Stimulated activated naive CD8-positive, alpha-beta T cell treated with anti-CD3 and anti-CD28 coated beads, Interleukin-15, Interleukin-2, amounts not matched to agents 100 ng/mL and 50 ng/mL, for 24 hours (primary cell): ENCODE measurements around the gene GALNTL6.

Experiments used
- H3K27ac Mint-ChIP-seq: one replicate; pipeline ENCODE4 v1.8.0; 2021; ENCODE audit warnings: mild to moderate bottlenecking, mixed read lengths
- H3K27me3 Mint-ChIP-seq: one replicate; pipeline ENCODE4 v1.8.0; 2021; ENCODE audit warnings: mixed read lengths
- H3K36me3 Mint-ChIP-seq: one replicate; pipeline ENCODE4 v1.8.0; 2021; ENCODE audit warnings: low read depth, mixed read lengths
- H3K4me1 Mint-ChIP-seq: one replicate; pipeline ENCODE4 v1.8.0; 2021; ENCODE audit warnings: low read depth, mixed read lengths
- H3K4me3 Mint-ChIP-seq: one replicate; pipeline ENCODE4 v1.8.0; 2021; ENCODE audit warnings: mild to moderate bottlenecking, mixed read lengths
- H3K9me3 Mint-ChIP-seq: one replicate; pipeline ENCODE4 v1.8.0; 2021; ENCODE audit warnings: mixed read lengths

The GALNTL6 gene

GRCh38 chr4:172826861-172827260, 1013.7 kb downstream of the GALNTL6 start:
- Mint-ChIP-seq H3K9me3 (no peaks in the 10 kb centered on the region), H3K27ac (no peak overlapping the region), H3K4me1 (no peaks in the 10 kb centered on the region), H3K27me3 (peaks cover 6% of the 10 kb centered on the region), H3K36me3 (no peaks in the 10 kb centered on the region), H3K4me3 (no peak overlapping the region)

GRCh38 chr4:172830295-172830764, 1017.1 kb downstream of the GALNTL6 start:
- no peaks in the 10 kb centered on the region for H3K4me1 Mint-ChIP-seq
- peaks cover 6% of the 10 kb centered on the region for H3K27me3 Mint-ChIP-seq
- no peaks in the 10 kb centered on the region for H3K36me3 Mint-ChIP-seq
- H3K4me3 Mint-ChIP-seq = no peak overlapping the region
- no peaks in the 10 kb centered on the region for H3K9me3 Mint-ChIP-seq
- no peak overlapping the region for H3K27ac Mint-ChIP-seq

DNA sequence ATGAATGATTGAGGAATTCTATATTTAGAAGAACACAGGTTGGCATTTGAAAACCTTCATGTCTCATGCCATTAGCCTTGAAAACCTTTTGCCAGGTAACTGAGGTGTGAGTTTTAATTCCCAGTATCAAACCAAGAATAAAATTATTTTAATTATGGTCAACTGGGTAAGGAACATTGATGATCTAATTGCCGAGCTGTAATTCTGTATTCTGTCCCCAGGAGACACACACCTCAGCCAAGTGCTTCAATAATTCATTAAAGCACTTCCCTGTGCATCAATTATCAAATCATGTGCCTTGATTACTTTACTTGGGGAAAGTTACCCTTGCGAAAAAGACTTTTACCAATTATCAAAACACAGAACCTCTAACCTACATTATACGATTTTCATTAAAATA, 1023.5 kb downstream of the GALNTL6 start:
- Mint-ChIP-seq H3K4me1 (no peaks in the 10 kb centered on the region), H3K9me3 (no peaks in the 10 kb centered on the region), H3K27ac (no peak overlapping the region), H3K36me3 (no peaks in the 10 kb centered on the region), H3K4me3 (no peak overlapping the region), H3K27me3 (no peaks in the 10 kb centered on the region)

GRCh38 chr4:172838111-172838510, 1024.9 kb downstream of the GALNTL6 start:
- Mint-ChIP-seq H3K27me3 (no peaks in the 10 kb centered on the region), H3K36me3 (no peaks in the 10 kb centered on the region), H3K4me1 (no peaks in the 10 kb centered on the region), H3K9me3 (no peaks in the 10 kb centered on the region), H3K4me3 (no peak overlapping the region), H3K27ac (no peak overlapping the region)

- Mint-ChIP-seq H3K9me3 (no peaks in the 10 kb centered on the region), H3K27me3 (no peaks in the 10 kb centered on the region), H3K36me3 (no peaks in the 10 kb centered on the region), H3K4me3 (no peak overlapping the region), H3K4me1 (no peaks in the 10 kb centered on the region), H3K27ac (no peak overlapping the region)
Observed at GRCh38 chr4:172838943-172839342, 1025.7 kb downstream of the GALNTL6 start.

GRCh38 chr4:172842779-172843178, 1029.6 kb downstream of the GALNTL6 start:
- Mint-ChIP-seq H3K27me3 (no peaks in the 10 kb centered on the region), H3K9me3 (no peaks in the 10 kb centered on the region), H3K36me3 (no peaks in the 10 kb centered on the region), H3K4me1 (no peaks in the 10 kb centered on the region), H3K4me3 (no peak overlapping the region), H3K27ac (no peak overlapping the region)

GRCh38 chr4:172843192-172843591, 1030.0 kb downstream of the GALNTL6 start:
- Mint-ChIP-seq H3K36me3 (no peaks in the 10 kb centered on the region), H3K27me3 (no peaks in the 10 kb centered on the region), H3K4me1 (no peaks in the 10 kb centered on the region), H3K4me3 (no peak overlapping the region), H3K27ac (no peak overlapping the region), H3K9me3 (no peaks in the 10 kb centered on the region)

GRCh38 chr4:172844556-172844955, 1031.4 kb downstream of the GALNTL6 start:
- H3K27me3 Mint-ChIP-seq = no peaks in the 10 kb centered on the region
- H3K9me3 Mint-ChIP-seq = no peaks in the 10 kb centered on the region
- H3K4me1 Mint-ChIP-seq = no peaks in the 10 kb centered on the region
- H3K36me3 Mint-ChIP-seq = no peaks in the 10 kb centered on the region
- no peak overlapping the region for H3K4me3 Mint-ChIP-seq
- no peak overlapping the region for H3K27ac Mint-ChIP-seq

DNA sequence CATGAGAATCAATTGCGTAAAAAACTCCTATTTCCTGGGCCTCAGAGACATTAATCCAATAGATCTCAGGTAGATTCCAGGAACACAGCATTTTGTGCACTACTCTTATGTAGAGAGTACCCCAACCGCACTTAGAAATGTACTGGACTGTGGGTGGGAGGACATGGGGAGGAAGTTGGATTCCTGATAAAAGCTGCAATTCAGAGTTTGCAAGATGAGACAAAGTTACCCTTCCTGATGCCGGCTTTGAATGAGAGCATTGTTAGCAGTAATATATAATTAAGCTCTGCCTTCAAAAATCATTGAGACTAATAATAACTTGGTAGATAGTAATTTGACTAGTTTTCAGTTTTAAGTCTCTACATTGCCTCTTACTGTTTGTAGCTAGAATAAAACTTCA, 1032.1 kb downstream of the GALNTL6 start:
- no peaks in the 10 kb centered on the region for H3K27me3 Mint-ChIP-seq
- H3K4me3 Mint-ChIP-seq = no peak overlapping the region
- no peaks in the 10 kb centered on the region for H3K36me3 Mint-ChIP-seq
- no peaks in the 10 kb centered on the region for H3K9me3 Mint-ChIP-seq
- no peaks in the 10 kb centered on the region for H3K4me1 Mint-ChIP-seq
- H3K27ac Mint-ChIP-seq = no peak overlapping the region

DNA sequence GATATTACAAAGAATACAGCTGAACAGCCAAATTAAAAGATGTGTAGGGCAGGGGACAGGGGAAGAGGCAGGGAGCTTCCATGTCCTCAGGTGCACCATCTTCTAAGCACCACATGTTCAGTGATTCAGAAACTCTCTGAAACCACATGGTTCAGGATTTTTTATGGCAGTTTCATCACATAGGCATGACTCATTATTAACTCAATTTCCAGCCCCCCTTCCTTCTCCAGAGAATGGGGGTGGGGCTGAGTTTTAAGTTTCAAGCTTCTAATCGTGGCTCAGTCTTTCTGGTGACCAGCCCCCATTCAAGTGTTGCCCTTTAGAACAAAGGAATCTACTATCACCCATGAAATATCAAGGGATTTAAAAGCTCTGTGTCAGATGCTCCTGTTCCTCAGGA, 1037.6 kb downstream of the GALNTL6 start:
- Mint-ChIP-seq H3K9me3 (no peaks in the 10 kb centered on the region), H3K27me3 (no peaks in the 10 kb centered on the region), H3K27ac (no peak overlapping the region), H3K36me3 (no peaks in the 10 kb centered on the region), H3K4me1 (no peaks in the 10 kb centered on the region), H3K4me3 (no peak overlapping the region)

GRCh38 chr4:172851534-172851933, 1038.3 kb downstream of the GALNTL6 start:
- Mint-ChIP-seq H3K9me3 (no peaks in the 10 kb centered on the region), H3K27ac (no peak overlapping the region), H3K4me1 (no peaks in the 10 kb centered on the region), H3K27me3 (no peaks in the 10 kb centered on the region), H3K36me3 (no peaks in the 10 kb centered on the region), H3K4me3 (no peak overlapping the region)

- Mint-ChIP-seq H3K9me3 (no peaks in the 10 kb centered on the region), H3K27ac (no peak overlapping the region), H3K36me3 (no peaks in the 10 kb centered on the region), H3K4me1 (no peaks in the 10 kb centered on the region), H3K27me3 (peaks cover 6% of the 10 kb centered on the region), H3K4me3 (no peak overlapping the region)
Observed at GRCh38 chr4:172857026-172857425, 1043.8 kb downstream of the GALNTL6 start.

DNA sequence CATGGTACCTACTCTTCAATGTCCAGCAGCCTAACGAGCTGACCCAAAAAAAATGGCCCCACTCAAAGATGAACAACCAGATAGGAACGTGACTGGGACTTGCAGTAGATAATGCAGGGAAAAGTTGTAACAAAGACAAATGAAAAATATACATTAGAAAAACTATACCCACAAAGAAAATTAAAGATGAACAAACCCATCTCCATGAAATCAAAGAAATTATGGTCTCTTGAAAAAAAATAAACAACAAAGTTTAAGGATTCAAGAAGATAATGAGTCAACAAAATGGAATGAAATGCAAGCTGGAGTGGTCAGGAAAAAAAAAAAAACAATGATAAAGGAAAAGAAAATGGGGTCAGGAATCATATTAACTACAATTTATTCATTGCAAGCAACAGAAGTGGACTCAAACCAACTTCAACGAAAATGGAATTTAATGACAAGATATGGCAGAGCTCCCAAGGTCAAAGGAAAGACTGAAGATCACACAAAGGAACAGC, 1045.6 kb downstream of the GALNTL6 start:
- no peak overlapping the region for H3K4me3 Mint-ChIP-seq
- H3K27me3 Mint-ChIP-seq = peaks cover 6% of the 10 kb centered on the region
- no peaks in the 10 kb centered on the region for H3K4me1 Mint-ChIP-seq
- no peak overlapping the region for H3K27ac Mint-ChIP-seq
- no peaks in the 10 kb centered on the region for H3K36me3 Mint-ChIP-seq
- no peaks in the 10 kb centered on the region for H3K9me3 Mint-ChIP-seq

GRCh38 chr4:172865103-172865502, 1051.9 kb downstream of the GALNTL6 start:
- Mint-ChIP-seq H3K36me3 (no peaks in the 10 kb centered on the region), H3K27ac (no peak overlapping the region), H3K4me1 (no peaks in the 10 kb centered on the region), H3K9me3 (no peaks in the 10 kb centered on the region), H3K4me3 (no peak overlapping the region), H3K27me3 (no peaks in the 10 kb centered on the region)

- H3K27me3 Mint-ChIP-seq = no peaks in the 10 kb centered on the region
- no peak overlapping the region for H3K27ac Mint-ChIP-seq
- H3K36me3 Mint-ChIP-seq = no peaks in the 10 kb centered on the region
- H3K4me1 Mint-ChIP-seq = no peaks in the 10 kb centered on the region
- no peaks in the 10 kb centered on the region for H3K9me3 Mint-ChIP-seq
- H3K4me3 Mint-ChIP-seq = no peak overlapping the region
Observed at GRCh38 chr4:172865531-172866127, 1052.4 kb downstream of the GALNTL6 start.

GRCh38 chr4:172866421-172866820, 1053.2 kb downstream of the GALNTL6 start:
- no peaks in the 10 kb centered on the region for H3K36me3 Mint-ChIP-seq
- no peaks in the 10 kb centered on the region for H3K27me3 Mint-ChIP-seq
- H3K9me3 Mint-ChIP-seq = no peaks in the 10 kb centered on the region
- H3K4me1 Mint-ChIP-seq = no peaks in the 10 kb centered on the region
- H3K27ac Mint-ChIP-seq = no peak overlapping the region
- no peak overlapping the region for H3K4me3 Mint-ChIP-seq
